Activated naive CD8-positive, alpha-beta T cell treated with anti-CD3 and anti-CD28 coated beads for 36 hours (primary cell): ENCODE measurements around the gene PPP1CA. TPM values are rescaled to one million over a fixed set of nuclear protein-coding genes. Genes with fewer than 3 reads are reported as not detected.

Source experiments
- DNase-seq: peaks from one replicate; pipeline ENCODE4 v3.0.0; 2021
- H3K27ac Mint-ChIP-seq: one replicate; pipeline ENCODE4 v1.8.0; 2022; ENCODE audit warnings: mild to moderate bottlenecking, moderate library complexity, mixed read lengths
- H3K27me3 Mint-ChIP-seq: one replicate; pipeline ENCODE4 v1.8.0; 2022; ENCODE audit warnings: mild to moderate bottlenecking, mixed read lengths
- H3K36me3 Mint-ChIP-seq: one replicate; pipeline ENCODE4 v1.8.0; 2021; ENCODE audit warnings: mild to moderate bottlenecking, mixed read lengths
- H3K4me1 Mint-ChIP-seq: one replicate; pipeline ENCODE4 v1.8.0; 2021; ENCODE audit warnings: mixed read lengths
- H3K4me3 Mint-ChIP-seq: one replicate; pipeline ENCODE4 v1.8.0; 2022; ENCODE audit warnings: mild to moderate bottlenecking, moderate library complexity, mixed read lengths
- H3K9me3 Mint-ChIP-seq: one replicate; pipeline ENCODE4 v1.8.0; 2022; ENCODE audit warnings: mixed read lengths
- total RNA-seq, 2 experiments: library from RNA; stranded (reverse); gene quantifications; one replicate each; pipeline ENCODE4 v1.2.3, GENCODE V29; 2021

Gene PPP1CA
- total RNA-seq, 2 experiments from 2014 or later = 262 to 269 TPM

GRCh38 chr11:67413266-67413849, 11.7 kb upstream of the PPP1CA start:
- peaks cover 73% of the 10 kb centered on the region for H3K4me1 Mint-ChIP-seq
- no peak overlapping the region for H3K27ac Mint-ChIP-seq
- no peaks in the 10 kb centered on the region for H3K27me3 Mint-ChIP-seq
- DNase-seq = no peak
- H3K4me3 Mint-ChIP-seq = no peak overlapping the region
- peaks cover 10% of the 10 kb centered on the region for H3K36me3 Mint-ChIP-seq
- no peaks in the 10 kb centered on the region for H3K9me3 Mint-ChIP-seq

GRCh38 chr11:67412495-67413179, 11.0 kb upstream of the PPP1CA start:
- Mint-ChIP-seq H3K9me3 (no peaks in the 10 kb centered on the region), H3K36me3 (peaks cover 17% of the 10 kb centered on the region), H3K27me3 (no peaks in the 10 kb centered on the region), H3K4me3 (no peak overlapping the region), H3K27ac (no peak overlapping the region), H3K4me1 (peaks cover 73% of the 10 kb centered on the region)
- DNase-seq = no peak

GRCh38 chr11:67411785-67412152, 10.1 kb upstream of the PPP1CA start:
- DNase-seq = no peak

GRCh38 chr11:67410984-67411784, 9.5 kb upstream of the PPP1CA start:
- H3K9me3 Mint-ChIP-seq = no peaks in the 10 kb centered on the region
- H3K4me1 Mint-ChIP-seq = peaks cover 72% of the 10 kb centered on the region
- no peak for DNase-seq
- peak overlapping the region; percentile 7 for H3K4me3 Mint-ChIP-seq
- H3K27me3 Mint-ChIP-seq = no peaks in the 10 kb centered on the region
- H3K27ac Mint-ChIP-seq = peak overlapping the region; percentile 92
- H3K36me3 Mint-ChIP-seq = peaks cover 25% of the 10 kb centered on the region

More at GRCh38 chr11:67411785-67412152, 10.1 kb upstream of the PPP1CA start:
- Mint-ChIP-seq H3K4me3 (no peak overlapping the region), H3K9me3 (no peaks in the 10 kb centered on the region), H3K4me1 (peaks cover 74% of the 10 kb centered on the region), H3K36me3 (peaks cover 23% of the 10 kb centered on the region), H3K27me3 (no peaks in the 10 kb centered on the region), H3K27ac (peak overlapping the region; percentile 18)

GRCh38 chr11:67410369-67410831, 8.7 kb upstream of the PPP1CA start:
- Mint-ChIP-seq H3K27ac (peak overlapping the region; percentile 92), H3K36me3 (peaks cover 30% of the 10 kb centered on the region), H3K27me3 (no peaks in the 10 kb centered on the region), H3K9me3 (no peaks in the 10 kb centered on the region), H3K4me1 (peaks cover 71% of the 10 kb centered on the region), H3K4me3 (peak overlapping the region; percentile 85)
- DNase-seq = no peak

GRCh38 chr11:67409781-67410368, 8.2 kb upstream of the PPP1CA start:
- peaks cover 36% of the 10 kb centered on the region for H3K36me3 Mint-ChIP-seq
- peak overlapping the region; percentile 92 for H3K27ac Mint-ChIP-seq
- no peaks in the 10 kb centered on the region for H3K9me3 Mint-ChIP-seq
- DNase-seq = no peak
- peak overlapping the region; percentile 85 for H3K4me3 Mint-ChIP-seq
- H3K4me1 Mint-ChIP-seq = peaks cover 67% of the 10 kb centered on the region
- no peaks in the 10 kb centered on the region for H3K27me3 Mint-ChIP-seq

GRCh38 chr11:67409261-67409666, 7.6 kb upstream of the PPP1CA start:
- Mint-ChIP-seq H3K27me3 (no peaks in the 10 kb centered on the region), H3K9me3 (no peaks in the 10 kb centered on the region), H3K4me1 (peaks cover 66% of the 10 kb centered on the region), H3K27ac (peak overlapping the region; percentile 96), H3K4me3 (peak overlapping the region; percentile 90), H3K36me3 (peaks cover 41% of the 10 kb centered on the region)
- DNase-seq = peak; percentile 79

- DNase-seq = no peak
- H3K36me3 Mint-ChIP-seq = peaks cover 41% of the 10 kb centered on the region
- peak overlapping the region; percentile 96 for H3K27ac Mint-ChIP-seq
- H3K9me3 Mint-ChIP-seq = no peaks in the 10 kb centered on the region
- H3K4me1 Mint-ChIP-seq = peaks cover 66% of the 10 kb centered on the region
- no peaks in the 10 kb centered on the region for H3K27me3 Mint-ChIP-seq
- H3K4me3 Mint-ChIP-seq = peak overlapping the region; percentile 90
These were observed 7.0 kb upstream of the PPP1CA start for GRCh38 chr11:67408437-67409200.

GRCh38 chr11:67407688-67408163, 6.1 kb upstream of the PPP1CA start:
- H3K27ac Mint-ChIP-seq = peak overlapping the region; percentile 96
- H3K27me3 Mint-ChIP-seq = no peaks in the 10 kb centered on the region
- H3K4me1 Mint-ChIP-seq = peaks cover 67% of the 10 kb centered on the region
- peaks cover 41% of the 10 kb centered on the region for H3K36me3 Mint-ChIP-seq
- DNase-seq = no peak
- H3K9me3 Mint-ChIP-seq = no peaks in the 10 kb centered on the region
- H3K4me3 Mint-ChIP-seq = peak overlapping the region; percentile 90

GRCh38 chr11:67406969-67407687, 5.5 kb upstream of the PPP1CA start:
- Mint-ChIP-seq H3K4me1 (peaks cover 65% of the 10 kb centered on the region), H3K4me3 (peak overlapping the region; percentile 90), H3K27ac (peak overlapping the region; percentile 96), H3K9me3 (no peaks in the 10 kb centered on the region), H3K27me3 (no peaks in the 10 kb centered on the region), H3K36me3 (peaks cover 41% of the 10 kb centered on the region)
- no peak for DNase-seq

GRCh38 chr11:67406420-67406968, 4.8 kb upstream of the PPP1CA start:
- H3K9me3 Mint-ChIP-seq = no peaks in the 10 kb centered on the region
- DNase-seq = no peak
- peaks cover 58% of the 10 kb centered on the region for H3K4me1 Mint-ChIP-seq
- H3K27me3 Mint-ChIP-seq = no peaks in the 10 kb centered on the region
- peak overlapping the region; percentile 96 for H3K27ac Mint-ChIP-seq
- peaks cover 41% of the 10 kb centered on the region for H3K36me3 Mint-ChIP-seq
- peak overlapping the region; percentile 90 for H3K4me3 Mint-ChIP-seq

- no peak for DNase-seq
- peaks cover 53% of the 10 kb centered on the region for H3K4me1 Mint-ChIP-seq
These were observed 4.2 kb upstream of the PPP1CA start for GRCh38 chr11:67405688-67406339.

GRCh38 chr11:67405196-67405567, 3.5 kb upstream of the PPP1CA start:
- H3K27ac Mint-ChIP-seq = peak overlapping the region; percentile 96
- H3K4me1 Mint-ChIP-seq = peaks cover 54% of the 10 kb centered on the region
- H3K4me3 Mint-ChIP-seq = peak overlapping the region; percentile 90
- peaks cover 46% of the 10 kb centered on the region for H3K36me3 Mint-ChIP-seq
- no peaks in the 10 kb centered on the region for H3K9me3 Mint-ChIP-seq
- peak; percentile 52 for DNase-seq
- H3K27me3 Mint-ChIP-seq = no peaks in the 10 kb centered on the region

More at GRCh38 chr11:67405688-67406339, 4.2 kb upstream of the PPP1CA start:
- Mint-ChIP-seq H3K9me3 (no peaks in the 10 kb centered on the region), H3K27ac (peak overlapping the region; percentile 96), H3K27me3 (no peaks in the 10 kb centered on the region), H3K36me3 (peaks cover 42% of the 10 kb centered on the region), H3K4me3 (peak overlapping the region; percentile 90)
